Measurements from ENCODE around the gene SLC28A1. TPM values are rescaled to one million over a fixed set of nuclear protein-coding genes. Genes with fewer than 3 reads are reported as not detected.
"Not testable (repeated sequence)": the region's sequence is repeated elsewhere in the genome, so short reads cannot be mapped to it uniquely, and the experiment has no call there.

The SLC28A1 gene, protein sequence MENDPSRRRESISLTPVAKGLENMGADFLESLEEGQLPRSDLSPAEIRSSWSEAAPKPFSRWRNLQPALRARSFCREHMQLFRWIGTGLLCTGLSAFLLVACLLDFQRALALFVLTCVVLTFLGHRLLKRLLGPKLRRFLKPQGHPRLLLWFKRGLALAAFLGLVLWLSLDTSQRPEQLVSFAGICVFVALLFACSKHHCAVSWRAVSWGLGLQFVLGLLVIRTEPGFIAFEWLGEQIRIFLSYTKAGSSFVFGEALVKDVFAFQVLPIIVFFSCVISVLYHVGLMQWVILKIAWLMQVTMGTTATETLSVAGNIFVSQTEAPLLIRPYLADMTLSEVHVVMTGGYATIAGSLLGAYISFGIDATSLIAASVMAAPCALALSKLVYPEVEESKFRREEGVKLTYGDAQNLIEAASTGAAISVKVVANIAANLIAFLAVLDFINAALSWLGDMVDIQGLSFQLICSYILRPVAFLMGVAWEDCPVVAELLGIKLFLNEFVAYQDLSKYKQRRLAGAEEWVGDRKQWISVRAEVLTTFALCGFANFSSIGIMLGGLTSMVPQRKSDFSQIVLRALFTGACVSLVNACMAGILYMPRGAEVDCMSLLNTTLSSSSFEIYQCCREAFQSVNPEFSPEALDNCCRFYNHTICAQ
- 0.45 TPM for total RNA-seq

DNA sequence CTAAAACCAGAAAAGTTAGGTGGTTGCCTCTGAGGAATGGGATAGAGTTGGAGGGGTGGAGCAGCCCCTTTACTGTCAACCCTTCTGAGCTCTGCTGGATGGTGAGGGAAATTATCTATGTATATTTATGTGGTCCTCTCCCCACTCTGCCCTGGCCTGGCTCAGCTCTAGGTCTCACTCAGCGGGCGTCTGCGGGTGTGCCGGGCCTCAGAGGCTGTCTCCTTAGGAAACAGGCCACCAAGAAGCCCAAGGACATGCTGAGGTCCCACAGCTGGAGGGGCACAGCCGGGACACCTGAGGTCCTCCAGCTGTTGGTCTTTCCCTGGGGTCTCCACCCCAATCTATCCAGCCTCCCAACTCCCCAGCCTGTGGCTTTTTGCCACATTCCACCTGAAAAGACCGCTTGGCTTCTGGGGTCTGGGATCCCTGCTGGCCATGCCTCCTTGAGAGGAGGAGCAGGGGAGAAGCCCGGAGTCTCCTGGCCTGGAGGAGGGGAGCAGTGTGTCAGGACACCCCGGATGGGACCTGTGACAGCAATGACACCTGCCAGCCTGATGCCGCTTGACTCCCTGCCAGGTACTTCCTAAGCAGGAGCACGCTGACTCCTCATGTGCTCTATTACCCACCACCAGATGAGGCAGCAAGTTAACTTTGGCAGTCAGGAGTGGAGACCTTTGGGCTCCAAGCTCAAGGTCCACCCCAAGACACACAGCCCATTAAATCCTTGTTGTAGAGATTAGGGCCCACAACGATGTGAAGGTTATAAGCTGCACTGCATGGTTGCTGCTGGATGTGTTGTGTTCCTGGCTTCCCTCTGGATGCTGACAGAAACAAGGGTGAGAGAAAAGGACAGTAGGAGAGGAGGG lies at the start of gene SLC28A1:
TSS of gene SLC28A1 (plus strand) at position 747 of the 866 bp plus-strand sequence. CDS start 3,099 bp downstream, outside the sequence.
- ATAC-seq = no peak
- intact Hi-C loops (cut with DNase I) = no loop called here
- no peak for DNase-seq (ENCODE audit: low spot score)

DNA sequence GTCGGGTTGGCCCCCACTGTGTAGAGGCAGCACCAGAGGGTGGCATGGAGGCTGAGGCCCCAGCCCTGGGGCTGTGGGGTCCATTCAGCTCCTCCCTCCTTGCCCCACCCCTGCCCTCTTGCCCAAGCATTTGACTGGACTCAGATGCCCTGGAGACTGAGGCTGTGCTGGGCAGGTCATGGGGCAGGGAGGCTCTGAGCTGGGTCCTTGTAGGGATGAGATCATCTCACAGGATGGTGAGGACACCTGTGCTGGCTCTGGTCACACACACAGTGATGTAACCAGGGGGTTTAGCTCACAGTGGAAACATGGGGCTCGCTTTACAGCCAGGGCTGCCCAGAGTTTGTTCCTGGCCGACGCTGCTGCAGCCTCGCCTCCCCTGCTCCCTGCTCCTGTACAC lies 49.5 kb upstream of the SLC28A1 start:
- intact Hi-C loops (cut with DNase I) = no loop called here
- DNase-seq (ENCODE audit: low spot score) = no peak
- ATAC-seq = no peak

DNA sequence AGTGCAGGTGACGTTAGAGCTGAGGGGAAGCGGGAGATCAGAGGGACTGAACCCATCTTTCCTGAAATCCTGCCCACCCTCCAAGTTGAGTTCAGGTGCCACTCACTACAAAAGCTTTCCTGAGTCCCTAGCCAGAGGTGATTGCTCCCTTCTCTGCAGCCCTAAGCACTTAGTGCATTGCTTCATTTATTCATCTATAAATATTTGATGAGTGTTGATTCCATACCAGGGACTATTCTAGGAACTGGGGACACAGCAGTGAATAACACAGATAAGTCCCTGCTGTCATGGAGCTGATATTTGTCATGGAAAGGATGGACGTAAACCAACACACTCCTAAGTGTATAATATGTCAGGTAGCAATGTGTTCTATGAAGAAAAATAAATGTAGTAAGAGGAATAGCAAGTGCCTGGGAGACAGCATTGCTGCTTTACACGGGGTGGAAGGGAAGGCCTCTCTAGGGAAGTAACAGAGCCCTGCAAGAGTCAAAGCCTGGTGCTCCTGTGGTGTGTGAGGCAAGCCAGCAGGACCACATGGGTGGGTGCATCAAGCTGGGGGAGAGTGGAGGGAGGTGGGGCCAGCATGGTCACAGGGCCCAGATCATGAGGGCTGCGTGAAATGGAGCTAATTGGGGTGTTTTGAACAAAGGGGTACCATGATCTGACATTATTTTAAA lies 48.7 kb upstream of the SLC28A1 start:
- intact Hi-C loops (cut with DNase I) = no loop called here
- no peak for ATAC-seq
- no peak for DNase-seq (ENCODE audit: low spot score)

DNA sequence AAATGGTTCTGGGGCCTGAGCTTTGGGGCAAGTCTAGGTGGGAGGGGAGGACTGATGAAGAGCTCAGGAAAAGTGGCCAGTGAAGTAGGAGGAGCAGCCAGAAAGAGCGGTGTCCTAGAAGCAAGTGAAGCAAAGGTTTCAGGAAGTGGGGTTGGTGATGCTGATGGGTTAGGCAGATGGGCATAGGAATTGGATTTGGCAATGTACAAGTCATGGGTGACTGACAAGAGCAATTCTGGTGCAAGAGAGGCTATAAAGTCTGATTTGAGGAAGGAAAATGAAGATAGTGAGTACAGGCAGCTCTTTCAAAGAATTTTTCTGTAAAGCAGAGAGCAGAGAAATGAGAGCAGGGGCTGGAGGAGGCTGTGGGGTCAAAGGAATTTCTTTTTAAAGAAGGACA lies 47.6 kb upstream of the SLC28A1 start:
- DNase-seq (ENCODE audit: low spot score) (no peak), ATAC-seq (no peak)
- intact Hi-C loops (cut with DNase I) = no loop called here

DNA sequence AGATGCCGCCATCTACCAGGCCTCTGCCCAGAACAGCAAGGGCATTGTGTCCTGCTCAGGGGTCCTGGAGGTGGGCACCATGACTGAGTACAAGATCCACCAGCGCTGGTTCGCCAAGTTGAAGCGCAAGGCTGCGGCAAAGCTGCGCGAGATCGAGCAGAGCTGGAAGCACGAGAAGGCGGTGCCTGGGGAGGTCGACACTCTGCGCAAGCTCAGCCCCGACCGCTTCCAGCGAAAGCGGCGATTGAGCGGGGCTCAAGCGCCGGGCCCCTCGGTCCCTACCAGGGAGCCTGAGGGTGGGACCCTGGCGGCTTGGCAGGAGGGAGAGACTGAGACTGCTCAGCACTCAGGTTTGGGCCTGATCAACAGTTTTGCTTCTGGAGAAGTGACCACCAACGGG lies 44.7 kb upstream of the SLC28A1 start:
- no peak for DNase-seq (ENCODE audit: low spot score)
- intact Hi-C loops (cut with DNase I) = no loop called here

DNA sequence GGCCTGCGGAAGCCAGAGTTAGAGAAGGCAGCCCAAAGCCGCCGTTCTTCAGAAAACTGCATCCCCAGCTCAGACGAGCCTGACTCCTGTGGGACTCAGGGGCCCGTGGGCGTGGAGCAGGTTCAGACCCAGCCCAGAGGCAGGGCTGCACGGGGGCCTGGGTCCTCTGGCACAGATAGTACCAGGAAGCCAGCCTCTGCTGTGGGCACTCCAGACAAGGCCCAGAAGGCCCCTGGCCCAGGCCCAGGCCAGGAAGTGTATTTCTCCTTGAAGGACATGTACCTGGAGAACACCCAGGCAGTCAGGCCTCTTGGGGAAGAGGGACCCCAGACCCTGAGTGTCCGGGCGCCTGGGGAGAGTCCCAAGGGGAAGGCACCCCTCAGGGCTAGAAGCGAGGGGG lies 44.2 kb upstream of the SLC28A1 start:
- intact Hi-C loops (cut with DNase I) = no loop called here
- peak; percentile 24 for ATAC-seq
- DNase-seq (ENCODE audit: low spot score) = no peak

More for the DNA sequence above, 44.7 kb upstream of the SLC28A1 start:
- no peak for ATAC-seq

DNA sequence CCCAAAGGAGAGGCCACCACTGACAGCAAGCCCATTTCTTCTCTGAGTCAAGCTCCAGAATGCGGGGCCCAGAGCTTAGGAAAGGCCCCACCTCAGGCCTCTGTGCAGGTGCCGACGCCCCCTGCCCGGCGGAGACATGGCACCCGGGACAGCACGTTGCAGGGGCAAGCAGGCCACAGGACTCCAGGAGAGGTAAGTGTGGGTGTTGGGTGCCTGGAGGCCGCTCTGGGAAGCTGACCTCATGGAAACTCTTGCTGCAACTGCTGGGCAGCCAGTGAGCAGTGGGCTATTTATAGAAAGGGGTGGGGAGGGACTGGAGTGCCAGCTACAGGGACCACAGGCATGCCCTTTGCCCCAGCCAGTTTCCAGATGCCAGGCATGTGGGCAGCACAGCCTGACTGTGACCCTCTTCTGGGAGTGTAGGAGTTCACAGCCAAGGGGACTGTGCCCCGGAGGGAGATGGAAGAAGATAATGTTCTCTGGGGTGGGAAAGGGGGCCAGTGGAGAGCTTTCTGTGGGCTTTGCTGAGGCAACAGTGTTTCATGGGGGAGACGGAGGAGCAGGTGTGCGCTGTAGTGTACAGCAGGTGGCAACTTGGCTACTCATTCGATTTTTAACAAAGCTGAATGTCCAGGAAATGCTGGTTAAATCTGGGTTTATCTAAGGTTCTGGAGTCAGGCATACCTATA lies 43.6 kb upstream of the SLC28A1 start:
- ATAC-seq = peak; percentile 89
- intact Hi-C loops (cut with DNase I) = no loop called here
- no peak for DNase-seq (ENCODE audit: low spot score)

DNA sequence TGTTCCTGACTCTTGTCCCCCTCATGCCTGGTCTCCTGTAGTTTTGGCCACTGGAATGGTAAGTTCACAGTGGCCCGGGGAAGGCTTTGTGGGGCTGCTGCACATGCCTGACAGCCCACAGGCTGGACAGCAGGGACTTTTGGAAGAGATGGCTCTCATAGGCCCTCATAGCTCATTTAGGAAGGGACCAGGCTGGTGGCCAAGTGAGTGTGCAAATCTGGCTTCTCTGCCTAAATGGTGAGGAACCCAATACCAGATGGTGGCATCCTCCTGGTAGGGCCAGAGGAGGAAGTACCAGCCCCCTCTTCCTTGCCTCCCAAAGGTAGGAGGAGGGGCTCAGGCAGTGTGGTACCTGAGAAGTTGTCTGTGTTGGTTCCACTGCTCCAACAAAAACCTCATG lies 41.7 kb upstream of the SLC28A1 start:
- ATAC-seq (no peak), DNase-seq (ENCODE audit: low spot score) (no peak)
- intact Hi-C loops (cut with DNase I) = no loop called here

DNA sequence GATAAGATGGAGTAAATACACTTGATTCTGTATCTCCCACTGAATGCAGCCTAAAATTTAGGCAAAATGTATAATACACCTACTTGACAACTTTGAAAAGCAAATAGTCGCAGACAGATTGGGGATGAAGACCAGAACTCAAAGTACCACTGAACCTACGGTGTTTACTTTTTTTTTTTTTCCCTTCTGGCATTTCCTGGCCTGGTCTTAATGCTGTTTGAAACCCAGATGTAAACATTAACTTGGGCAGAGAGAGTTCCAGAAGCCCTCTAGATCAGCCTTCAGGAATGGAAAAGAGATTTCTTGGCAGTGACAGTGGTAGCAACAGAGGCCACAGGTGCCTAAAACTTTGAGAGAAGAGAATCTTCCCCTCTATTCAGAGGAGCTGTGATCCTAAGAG lies 39.5 kb upstream of the SLC28A1 start:
- no peak for ATAC-seq
- intact Hi-C loops (cut with DNase I) = no loop called here
- DNase-seq (ENCODE audit: low spot score) = no peak

DNA sequence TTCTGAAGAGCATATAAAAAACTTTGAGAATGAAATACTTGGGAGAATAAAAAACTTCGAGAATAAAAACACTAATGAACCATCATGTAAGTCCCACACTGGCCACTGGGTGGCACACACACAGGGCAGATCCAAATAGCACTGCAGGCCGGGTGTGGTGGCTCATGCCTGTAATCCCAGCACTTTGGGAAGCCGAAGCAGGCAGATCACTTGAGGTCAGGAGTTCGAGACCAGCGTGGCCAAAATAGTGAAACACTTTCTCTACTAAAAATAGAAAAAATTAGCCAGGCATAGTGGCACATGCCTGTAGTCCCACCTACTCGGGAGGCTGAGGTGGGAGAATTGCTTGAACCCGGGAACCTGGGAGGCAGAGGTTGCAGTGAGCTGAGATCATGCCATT lies 38.8 kb upstream of the SLC28A1 start:
- ATAC-seq = peak; percentile 72
- DNase-seq (ENCODE audit: low spot score); intact Hi-C loops (cut with DNase I): not testable (repeated sequence)

DNA sequence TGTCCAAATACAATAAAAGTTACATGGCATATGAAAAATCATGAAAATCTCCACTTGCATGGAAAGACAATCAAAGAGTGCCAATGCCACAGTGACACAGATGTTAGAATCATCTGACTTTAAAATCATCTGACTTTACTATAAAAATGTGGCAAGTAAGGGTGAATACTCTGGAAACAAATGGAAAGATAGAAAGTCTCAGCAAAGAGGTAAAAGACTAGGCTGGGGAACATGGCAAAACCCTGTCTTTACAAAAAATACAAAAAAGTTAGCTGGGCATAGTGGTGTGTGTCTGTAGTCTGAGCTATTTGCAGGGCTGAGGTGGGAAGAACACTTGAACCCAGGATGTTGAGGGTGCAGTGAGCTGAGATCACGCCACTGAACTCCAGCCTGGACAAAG lies 38.2 kb upstream of the SLC28A1 start:
- no peak for DNase-seq (ENCODE audit: low spot score)
- intact Hi-C loops (cut with DNase I) = no loop called here

DNA sequence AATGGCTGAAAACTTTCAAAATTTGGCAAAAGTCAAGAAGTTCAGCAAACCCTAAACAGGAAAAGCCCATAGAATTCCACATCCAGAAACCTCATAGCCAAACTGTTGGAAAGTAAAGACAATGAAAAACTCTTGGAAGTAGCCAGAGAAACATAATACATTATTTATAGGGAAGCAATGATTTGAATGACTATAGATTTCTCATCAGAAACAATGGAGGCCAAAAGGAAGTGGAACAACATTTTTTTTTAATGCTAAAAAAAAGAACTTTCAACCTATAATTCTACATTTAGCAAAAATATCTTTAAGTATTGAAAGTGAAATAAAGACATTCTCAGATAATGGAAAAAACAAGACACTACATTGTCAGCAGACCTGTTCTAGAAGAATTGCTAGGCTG lies 37.1 kb upstream of the SLC28A1 start:
- ATAC-seq = no peak
- intact Hi-C loops (cut with DNase I) = no loop called here
- DNase-seq (ENCODE audit: low spot score) = no peak

More for the DNA sequence above, 38.2 kb upstream of the SLC28A1 start:
- ATAC-seq = no peak

DNA sequence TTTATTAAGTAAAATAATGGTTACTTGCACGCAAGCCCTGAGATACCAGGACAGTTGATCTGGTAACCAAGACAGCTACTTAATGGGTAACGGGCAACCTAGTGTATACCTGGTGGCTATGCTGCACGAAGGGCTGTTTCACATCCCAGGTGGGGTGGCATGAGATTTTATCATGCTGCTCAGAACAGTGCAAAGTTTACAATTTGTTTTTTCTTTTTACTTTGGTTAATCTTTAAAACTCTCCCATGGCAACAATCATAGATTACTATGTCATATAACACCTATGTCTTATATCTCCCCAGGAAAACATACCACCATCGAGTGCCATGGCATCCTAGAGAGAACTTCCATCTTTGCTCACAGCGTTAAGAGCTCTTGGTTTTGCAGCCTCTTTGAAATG lies 32.2 kb upstream of the SLC28A1 start:
- intact Hi-C loops (cut with DNase I) = no loop called here
- no peak for DNase-seq (ENCODE audit: low spot score)

DNA sequence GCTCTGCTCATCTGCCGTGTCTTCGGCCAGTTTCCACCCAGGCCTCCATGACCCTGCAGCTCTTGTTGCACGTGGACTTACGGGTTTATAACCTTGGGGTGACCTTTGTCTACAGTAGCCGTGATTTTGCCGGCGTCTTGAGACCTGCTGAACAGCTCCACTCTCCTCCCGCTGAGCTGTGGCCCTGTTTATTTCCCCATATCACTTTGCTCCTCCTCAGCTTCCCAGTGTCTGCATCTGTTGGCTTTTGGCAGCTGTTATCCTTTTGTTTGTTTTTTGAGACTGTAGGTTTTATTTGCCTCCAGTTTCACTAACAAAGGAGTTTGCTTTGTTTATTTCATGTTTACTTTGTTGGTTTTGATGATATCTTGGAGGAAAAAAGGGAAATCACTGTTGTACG lies 29.3 kb upstream of the SLC28A1 start:
- ATAC-seq (no peak), DNase-seq (ENCODE audit: low spot score) (no peak)
- intact Hi-C loops (cut with DNase I) = no loop called here

More for the DNA sequence above, 32.2 kb upstream of the SLC28A1 start:
- ATAC-seq = no peak

DNA sequence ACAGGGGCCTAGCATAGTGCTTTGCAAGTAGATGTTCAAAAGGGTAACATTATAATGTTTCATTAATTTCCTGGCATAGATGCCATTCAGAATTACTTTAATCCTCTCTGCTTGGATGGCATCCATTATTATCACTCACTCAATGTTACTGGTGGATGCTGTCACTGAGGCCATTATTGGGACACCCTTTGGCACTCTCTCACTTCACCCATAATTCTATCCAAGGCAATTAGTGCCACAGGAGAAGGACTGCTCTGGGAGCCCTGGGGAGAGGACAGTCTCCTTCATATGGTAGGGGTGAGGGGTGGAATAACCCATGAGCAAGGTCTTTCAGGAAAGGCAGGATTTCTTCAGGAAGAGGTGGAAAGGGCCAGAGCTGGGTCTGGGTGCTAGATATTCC lies 28.7 kb upstream of the SLC28A1 start:
- intact Hi-C loops (cut with DNase I) = no loop called here
- ATAC-seq (no peak), DNase-seq (ENCODE audit: low spot score) (no peak)

DNA sequence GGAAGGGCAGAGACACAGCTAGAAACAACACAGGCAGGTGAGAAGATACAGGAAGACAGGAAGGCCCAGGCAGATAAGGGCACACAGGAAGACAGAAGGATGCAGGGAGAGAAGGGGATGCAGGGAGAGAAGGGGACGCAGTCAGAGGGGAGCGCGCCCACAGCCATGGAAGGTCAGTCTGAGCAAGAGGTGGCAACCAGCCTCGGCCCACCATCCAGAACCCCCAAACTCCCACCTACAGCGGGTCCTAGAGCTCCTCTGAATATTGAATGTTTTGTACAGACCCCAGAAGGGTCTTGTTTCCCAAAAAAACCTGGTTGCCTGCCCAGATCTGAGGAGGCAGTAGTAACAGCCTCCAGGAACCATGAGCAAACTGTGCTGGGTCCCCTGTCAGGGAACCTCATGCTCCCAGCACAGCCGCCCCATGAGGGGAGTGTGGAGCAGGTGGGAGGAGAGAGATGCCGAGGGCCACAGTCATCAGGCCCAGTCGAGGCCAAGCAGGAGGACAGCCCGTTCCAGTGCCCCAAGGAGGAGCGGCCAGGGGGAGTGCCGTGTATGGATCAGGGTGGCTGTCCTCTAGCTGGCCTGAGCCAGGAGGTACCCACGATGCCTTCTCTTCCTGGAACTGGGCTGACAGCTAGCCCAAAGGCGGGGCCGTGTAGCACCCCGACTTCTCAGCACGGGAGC lies 27.6 kb upstream of the SLC28A1 start:
- peak; percentile 49 for ATAC-seq
- intact Hi-C loops (cut with DNase I) = no loop called here

DNA sequence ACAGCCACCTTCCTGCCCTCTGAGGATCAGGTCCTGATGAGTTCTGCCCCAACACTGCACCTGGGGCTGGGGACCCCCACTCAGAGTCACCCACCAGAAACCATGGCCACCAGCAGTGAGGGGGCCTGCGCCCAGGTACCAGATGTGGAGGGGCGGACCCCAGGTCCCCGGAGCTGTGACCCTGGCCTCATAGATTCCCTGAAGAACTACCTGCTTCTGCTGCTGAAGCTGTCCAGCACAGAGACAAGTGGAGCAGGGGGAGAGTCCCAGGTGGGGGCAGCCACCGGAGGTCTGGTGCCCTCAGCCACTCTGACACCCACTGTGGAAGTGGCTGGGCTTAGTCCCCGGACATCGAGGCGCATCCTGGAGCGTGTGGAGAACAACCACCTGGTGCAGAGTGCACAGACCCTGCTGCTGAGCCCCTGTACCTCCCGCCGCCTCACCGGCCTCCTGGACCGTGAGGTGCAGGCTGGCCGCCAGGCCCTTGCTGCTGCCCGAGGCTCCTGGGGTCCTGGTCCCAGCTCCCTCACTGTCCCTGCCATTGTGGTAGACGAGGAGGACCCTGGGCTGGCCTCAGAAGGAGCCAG lies 27.0 kb upstream of the SLC28A1 start:
- DNase-seq (ENCODE audit: low spot score) (no peak), ATAC-seq (peak; percentile 11)
- intact Hi-C loops (cut with DNase I) = no loop called here

More for the DNA sequence above, 27.6 kb upstream of the SLC28A1 start:
- DNase-seq (ENCODE audit: low spot score) = no peak

DNA sequence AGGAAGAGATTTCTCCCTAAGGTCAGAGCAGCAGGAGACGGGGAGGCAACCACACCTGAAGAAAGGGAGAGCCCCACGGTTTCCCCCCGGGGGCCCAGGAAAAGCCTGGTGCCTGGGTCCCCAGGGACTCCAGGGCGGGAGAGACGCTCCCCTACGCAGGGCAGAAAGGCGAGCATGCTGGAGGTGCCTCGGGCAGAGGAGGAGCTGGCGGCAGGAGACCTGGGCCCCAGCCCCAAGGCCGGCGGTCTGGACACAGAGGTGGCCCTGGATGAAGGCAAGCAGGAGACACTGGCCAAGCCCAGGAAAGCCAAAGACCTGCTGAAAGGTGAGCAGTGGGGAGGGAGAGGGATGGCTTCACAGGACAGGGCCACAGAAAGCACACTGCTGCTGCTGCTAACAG lies 26.2 kb upstream of the SLC28A1 start:
- intact Hi-C loops (cut with DNase I) = no loop called here
- ATAC-seq (no peak), DNase-seq (ENCODE audit: low spot score) (no peak)

Measured in sciatic nerve (tissue), 2 donors.